GM11168 (cell line): Measurements from ENCODE around the gene MARCKS.
"Not testable (repeated sequence)": the region's sequence is repeated elsewhere in the genome, so short reads cannot be mapped to it uniquely, and the experiment has no call there.

Experiments
- in situ Hi-C: fragments of 300-500 bp; cut with MboI; formaldehyde crosslinking; loops from one replicate; pipeline ENCODE4 v1.12.0; 2022; ENCODE audit warnings: low sequenced_read_pairs; ENCODE audit not compliant: unreplicated experiment

The MARCKS gene

GRCh38 chr6:113879186-113880096 lies 22.3 kb downstream of the MARCKS start:
- in situ Hi-C loops: loop anchor here (10.0 kb wide), 1 partner anchor 1105 kb away; no protein-coding TSS in a partner anchor

- in situ Hi-C loops: loop anchor here (10.0 kb wide), 1 partner anchor 1107 kb away; no protein-coding TSS in a partner anchor
These were observed 24.4 kb downstream of the MARCKS start for GRCh38 chr6:113881478-113881980.

GRCh38 chr6:113882336-113883022 lies 25.3 kb downstream of the MARCKS start:
- in situ Hi-C loops: loop anchor here (10.0 kb wide), 1 partner anchor 1108 kb away; no protein-coding TSS in a partner anchor

- in situ Hi-C loops: loop anchor here (10.0 kb wide), 1 partner anchor 1109 kb away; no protein-coding TSS in a partner anchor
These were observed 26.9 kb downstream of the MARCKS start for GRCh38 chr6:113884011-113884410.

- in situ Hi-C loops: loop anchor here (10.0 kb wide), 1 partner anchor 1112 kb away; no protein-coding TSS in a partner anchor
These were observed 29.4 kb downstream of the MARCKS start for GRCh38 chr6:113886512-113886911.

GRCh38 chr6:113888493-113888892 lies 31.3 kb downstream of the MARCKS start:
- in situ Hi-C loops: loop anchor here (10.0 kb wide), 1 partner anchor 1114 kb away; no protein-coding TSS in a partner anchor

- in situ Hi-C loops: loop anchor here (10.0 kb wide), 1 partner anchor 1114 kb away; no protein-coding TSS in a partner anchor
These were observed 31.9 kb downstream of the MARCKS start for GRCh38 chr6:113888956-113889630.

- in situ Hi-C loops: no loop called here
These were observed 36.3 kb downstream of the MARCKS start for GRCh38 chr6:113893451-113893850.

- in situ Hi-C loops: no loop called here
These were observed 36.7 kb downstream of the MARCKS start for GRCh38 chr6:113893866-113894265.

GRCh38 chr6:113894712-113895674 lies 37.8 kb downstream of the MARCKS start:
- in situ Hi-C loops: no loop called here

GRCh38 chr6:113901482-113901881 lies 44.3 kb downstream of the MARCKS start:
- in situ Hi-C loops: no loop called here

GRCh38 chr6:113903666-113904330 lies 46.7 kb downstream of the MARCKS start:
- in situ Hi-C loops: no loop called here

- in situ Hi-C loops: no loop called here
These were observed 50.1 kb downstream of the MARCKS start for GRCh38 chr6:113907102-113907815.

- in situ Hi-C loops: no loop called here
These were observed 51.7 kb downstream of the MARCKS start for GRCh38 chr6:113908801-113909200.

GRCh38 chr6:113909224-113909856 lies 52.2 kb downstream of the MARCKS start:
- in situ Hi-C loops: no loop called here

GRCh38 chr6:113910285-113910684 lies 53.1 kb downstream of the MARCKS start:
- in situ Hi-C loops: not testable (repeated sequence)
